Spleen (tissue), 7 donors: Measurements from ENCODE around the gene TRPM5.

Experiments
- CTCF ChIP-seq, 11 experiments: fragments of 200-600 bp in 7 of 11; fragments of 450-650 bp in 4 of 11; sonication (generic) in 4 of 11; IDR thresholded peaks in 8 of 11; conservative IDR thresholded peaks in 3 of 11; 1 replicate in 7 of 11; 2 replicates in 4 of 11; pipeline versions ENCODE4 v1.4.0 to v1.8.0; 2016 to 2021; ENCODE audit warnings: antibody characterized with exemption in 11 of 11, inconsistent platforms in 4 of 11, mild to moderate bottlenecking in 1 of 11
- POLR2A ChIP-seq, 3 donors: fragments of 450-650 bp; IDR thresholded peaks; one replicate each; pipeline ENCODE4 v1.5.1; 2017; ENCODE audit warnings: antibody characterized with exemption in 3 of 3, mild to moderate bottlenecking in 1 of 3
- POLR2AphosphoS5 ChIP-seq, 3 donors: sonication (generic); formaldehyde crosslinking; IDR thresholded peaks; one replicate each; pipeline ENCODE4 v1.5.1; 2017; ENCODE audit warnings: antibody characterized with exemption in 3 of 3
- donor health status: DM: no; HTN: no; CAD: no; lungs with moderate emphysema.
- donor health status: DM: no; HTN: no; CAD: no.
- donor health status: DM: no; HTN: no; CAD: no.

DNA sequence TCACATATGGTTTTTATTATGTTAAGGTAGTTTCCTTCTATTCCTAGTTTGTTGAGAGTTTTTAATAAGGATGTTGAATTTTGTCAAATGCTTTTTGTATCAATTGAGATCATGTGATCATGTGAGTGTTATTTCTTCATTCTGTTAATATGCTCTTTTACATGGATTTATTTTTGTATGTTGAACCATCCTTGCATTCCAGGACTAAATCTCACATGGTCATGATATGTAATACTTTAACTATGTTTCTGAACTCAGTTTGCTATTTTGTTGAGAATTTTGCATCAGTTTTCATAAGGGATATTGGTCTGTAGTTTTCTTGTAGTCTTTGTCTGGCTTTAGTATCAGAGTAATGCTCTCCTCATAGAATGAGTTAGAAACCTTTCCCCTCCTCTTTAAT lies 43.7 kb upstream of the TRPM5 start:
- no peak for TF ChIP-seq CTCF (IDR thresholded peaks at IDR 0.05 in 8 of 11, conservative IDR thresholded peaks at IDR 0.05 in 3 of 11)
- TF ChIP-seq POLR2AphosphoS5 (IDR thresholded peaks at IDR 0.05) = no peak
- TF ChIP-seq POLR2A (IDR thresholded peaks at IDR 0.05) = no peak
